Mesendoderm (in vitro differentiated cells): ENCODE data around the gene SLC37A3.
"Not testable (repeated sequence)": the region's sequence is repeated elsewhere in the genome, so short reads cannot be mapped to it uniquely, and the experiment has no call there.

ENCODE experiments used
- DNase-seq: peaks from one replicate; pipeline ENCODE4 v3.0.0; 2013
- H2AK5ac ChIP-seq: 2 replicates; pipeline ENCODE4 v1.6.1; 2013; ENCODE audit warnings: low read length, inconsistent platforms
- H2BK120ac ChIP-seq: 2 replicates; pipeline ENCODE4 v1.6.1; 2013; ENCODE audit warnings: low read depth, mild to moderate bottlenecking, low read length, moderate library complexity, mixed read lengths
- H2BK15ac ChIP-seq: replicated peaks from 2 replicates; pipeline ENCODE4 v1.6.1; 2013; ENCODE audit warnings: low read depth, mild to moderate bottlenecking, moderate library complexity
- H2BK5ac ChIP-seq: 2 replicates; pipeline ENCODE4 v1.6.1; 2013; ENCODE audit warnings: low read length, inconsistent platforms
- H3K18ac ChIP-seq: 2 replicates; pipeline ENCODE4 v1.6.1; 2013; ENCODE audit warnings: mild to moderate bottlenecking, low read length, mixed read lengths
- H3K23ac ChIP-seq: one replicate; pipeline ENCODE4 v1.6.1; 2013; ENCODE audit warnings: low read length
- H3K27ac ChIP-seq: 2 replicates; pipeline ENCODE4 v1.5.1; 2013; ENCODE audit warnings: low read depth, mild to moderate bottlenecking, inconsistent platforms, low read length, moderate library complexity
- H3K27me3 ChIP-seq: 2 replicates; pipeline ENCODE4 v1.6.1; 2013; ENCODE audit warnings: low read length, control low read depth, mild to moderate bottlenecking, inconsistent platforms; ENCODE audit not compliant: insufficient read depth, poor library complexity
- H3K36me3 ChIP-seq: 2 replicates; pipeline ENCODE4 v1.6.1; 2013; ENCODE audit warnings: low read length, inconsistent platforms; ENCODE audit not compliant: control insufficient read depth, insufficient read depth
- H3K4ac ChIP-seq: one replicate; pipeline ENCODE4 v1.6.1; 2013; ENCODE audit warnings: low read depth, mild to moderate bottlenecking, low read length, moderate library complexity
- H3K4me1 ChIP-seq: 2 replicates; pipeline ENCODE4 v1.6.1; 2013; ENCODE audit warnings: low read depth, low read length, inconsistent platforms; ENCODE audit not compliant: control insufficient read depth
- H3K4me2 ChIP-seq: 2 replicates; pipeline ENCODE4 v1.6.1; 2013; ENCODE audit warnings: low read length
- H3K4me3 ChIP-seq: 2 replicates; pipeline ENCODE4 v1.5.1; 2013; ENCODE audit warnings: mild to moderate bottlenecking, low read length
- H3K56ac ChIP-seq: one replicate; pipeline ENCODE4 v1.6.1; 2013; ENCODE audit warnings: low read length
- H3K79me1 ChIP-seq: 2 replicates; pipeline ENCODE4 v1.6.1; 2013; ENCODE audit warnings: low read length, inconsistent platforms
- H3K79me2 ChIP-seq: 2 replicates; pipeline ENCODE4 v1.6.1; 2013; ENCODE audit warnings: mild to moderate bottlenecking, low read length; ENCODE audit not compliant: control insufficient read depth, insufficient read depth
- H3K9ac ChIP-seq: 2 replicates; pipeline ENCODE4 v1.6.1; 2013; ENCODE audit warnings: low read length, inconsistent platforms
- H4K5ac ChIP-seq: one replicate; pipeline ENCODE4 v1.6.1; 2013; ENCODE audit warnings: low read length
- H4K8ac ChIP-seq: one replicate; pipeline ENCODE4 v1.6.1; 2013; ENCODE audit warnings: low read depth, mild to moderate bottlenecking, control low read depth, low read length, moderate library complexity
- WGBS: extraction: QIAGEN DNeasy Blood & Tissue Kit; methylation state at CpG from one replicate; pipeline ENCODE4 v1.1.7; 2013; ENCODE audit warnings: low lambda C conversion rate, missing lambda C conversion rate; ENCODE audit not compliant: insufficient coverage; ENCODE audit errors: extremely low coverage; 5-methylcytosine and 5-hydroxymethylcytosine counted together

The SLC37A3 gene

DNA sequence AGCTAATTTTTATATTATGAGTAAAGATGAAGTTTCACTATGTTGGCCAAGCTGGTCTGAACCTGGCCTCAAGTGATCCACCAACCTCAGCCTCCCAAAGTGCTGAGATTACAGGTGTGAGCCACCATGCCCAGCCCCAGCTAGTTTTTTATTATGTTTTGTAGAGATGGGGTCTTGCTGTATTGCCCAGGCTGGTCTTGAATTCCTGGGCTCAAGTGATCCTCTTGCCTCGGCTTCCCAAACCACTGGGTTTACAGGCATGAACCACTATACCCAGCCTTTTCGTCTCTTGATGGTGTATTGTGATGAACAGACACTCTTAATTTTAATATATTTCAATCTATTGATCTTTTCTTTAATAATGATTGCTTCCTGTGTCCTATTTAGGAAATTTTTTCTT is 23.2 kb upstream of the SLC37A3 start:
- H3K27me3 ChIP-seq, result no peaks in the 10 kb centered on the region
- H3K56ac ChIP-seq, result no peak overlapping the region
- no peak overlapping the region for H2AK5ac ChIP-seq
- H3K27ac ChIP-seq, result no peak overlapping the region
- no peak overlapping the region for H3K4ac ChIP-seq
- no peak for DNase-seq
- no peak overlapping the region for H2BK15ac ChIP-seq
- no peak overlapping the region for H3K18ac ChIP-seq
- H3K9ac ChIP-seq, result no peak overlapping the region
- no peak overlapping the region for H4K8ac ChIP-seq
- no peaks in the 10 kb centered on the region for H3K4me1 ChIP-seq
- no peak overlapping the region for H2BK5ac ChIP-seq
- H3K4me3 ChIP-seq, result no peak overlapping the region
- no peak overlapping the region for H2BK120ac ChIP-seq
- H3K79me1 ChIP-seq, result no peaks in the 10 kb centered on the region
- WGBS, result no CpG with 5 or more reads among the region's 2 CpGs
- H3K79me2 ChIP-seq, result no peaks in the 10 kb centered on the region
- no peak overlapping the region for H4K5ac ChIP-seq
- H3K36me3 ChIP-seq, result no peaks in the 10 kb centered on the region
- H3K4me2 ChIP-seq, result no peak overlapping the region
- H3K23ac ChIP-seq, result no peak overlapping the region

DNA sequence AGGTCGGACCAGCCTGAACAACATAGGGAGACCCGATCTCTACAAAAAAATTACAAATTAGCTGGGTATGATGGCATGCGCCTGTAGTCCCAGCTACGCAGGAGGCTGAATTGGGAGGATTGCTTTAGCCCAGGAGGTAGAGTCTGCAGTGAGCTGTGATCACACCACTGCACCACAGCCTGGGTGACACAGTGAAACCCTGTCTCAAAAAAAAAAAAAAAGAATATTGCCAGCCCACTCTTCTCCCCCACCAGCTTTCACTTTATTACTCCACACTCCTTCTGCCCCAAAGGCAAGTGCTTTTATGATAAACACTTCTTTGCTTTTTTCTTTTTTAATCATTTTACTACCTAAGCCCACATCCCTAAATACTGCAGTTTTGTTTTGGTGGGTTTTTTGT is 20.3 kb upstream of the SLC37A3 start:
- H3K9ac ChIP-seq, result no peak overlapping the region
- H3K4me2 ChIP-seq, result no peak overlapping the region
- no peak for DNase-seq
- no peak overlapping the region for H2AK5ac ChIP-seq
- H3K4me1 ChIP-seq, result no peaks in the 10 kb centered on the region
- H3K27ac ChIP-seq, result no peak overlapping the region
- no peaks in the 10 kb centered on the region for H3K79me1 ChIP-seq
- H2BK15ac ChIP-seq, result no peak overlapping the region
- no peaks in the 10 kb centered on the region for H3K27me3 ChIP-seq
- H2BK5ac ChIP-seq, result no peak overlapping the region
- no peak overlapping the region for H3K4me3 ChIP-seq
- H4K5ac ChIP-seq, result no peak overlapping the region
- H3K23ac ChIP-seq, result no peak overlapping the region
- H4K8ac ChIP-seq, result no peak overlapping the region
- no CpG with 5 or more reads among the region's 4 CpGs for WGBS
- H2BK120ac ChIP-seq, result no peak overlapping the region
- no peak overlapping the region for H3K56ac ChIP-seq
- no peaks in the 10 kb centered on the region for H3K36me3 ChIP-seq
- H3K4ac ChIP-seq, result no peak overlapping the region
- no peak overlapping the region for H3K18ac ChIP-seq
- H3K79me2 ChIP-seq, result no peaks in the 10 kb centered on the region

DNA sequence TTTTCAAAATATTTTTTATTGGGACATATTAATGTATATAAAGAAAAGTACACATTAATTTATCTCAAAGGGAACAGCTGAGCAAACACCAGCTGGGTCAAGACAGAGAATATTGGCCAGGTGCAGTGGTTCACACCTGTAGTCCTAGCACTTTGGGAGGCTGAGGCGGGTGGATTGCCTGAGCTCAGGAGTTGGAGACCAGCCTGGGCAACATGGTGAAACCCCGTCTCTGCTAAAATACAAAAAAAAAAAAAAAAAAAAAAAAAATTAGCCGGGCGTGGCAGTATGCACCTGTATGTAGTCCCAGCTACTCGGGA is 19.8 kb upstream of the SLC37A3 start:
- H3K27ac ChIP-seq, H4K8ac ChIP-seq, H3K18ac ChIP-seq, H3K4ac ChIP-seq, H3K4me3 ChIP-seq, H3K4me2 ChIP-seq, H3K23ac ChIP-seq, H3K79me1 ChIP-seq, H2AK5ac ChIP-seq, H3K9ac ChIP-seq, H3K27me3 ChIP-seq, H3K79me2 ChIP-seq, H3K56ac ChIP-seq, H3K36me3 ChIP-seq, H2BK15ac ChIP-seq, H2BK5ac ChIP-seq, H2BK120ac ChIP-seq, DNase-seq, H3K4me1 ChIP-seq, H4K5ac ChIP-seq: not testable (repeated sequence)
- WGBS, result no CpG with 5 or more reads among the region's 5 CpGs

DNA sequence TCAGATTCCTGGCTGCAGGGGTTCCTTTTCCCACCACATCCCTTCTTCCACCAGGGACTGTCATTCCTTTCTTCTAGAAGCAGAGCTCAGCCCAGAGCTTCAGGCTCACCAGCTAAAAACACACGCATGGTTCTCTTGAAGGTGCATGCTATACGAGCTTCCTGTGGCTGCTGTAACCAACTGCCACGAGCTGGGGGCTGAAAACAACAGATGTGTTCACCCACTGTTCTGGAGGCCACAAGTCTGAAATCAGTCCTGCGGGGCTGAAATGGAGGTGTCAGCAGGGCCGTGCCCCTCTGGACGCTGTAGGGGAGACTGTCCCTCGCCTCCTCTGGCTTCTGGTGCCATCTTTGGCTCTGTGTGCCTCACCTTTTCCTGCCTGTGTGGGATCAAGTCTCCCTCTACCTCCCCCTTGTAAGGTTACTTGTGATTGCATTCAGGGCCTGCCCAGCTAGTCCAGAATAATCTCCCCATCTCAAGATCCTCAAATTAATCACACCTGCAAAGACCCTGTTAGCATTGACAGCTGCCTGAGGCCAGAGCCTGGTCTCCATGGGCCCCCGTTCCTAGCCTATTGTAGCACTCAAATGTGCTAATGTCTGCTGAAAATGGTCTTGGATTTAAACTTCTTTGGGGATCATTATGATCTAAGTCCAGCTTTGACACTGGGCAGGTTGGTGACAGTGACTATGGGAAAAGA is 19.3 kb upstream of the SLC37A3 start:
- Histone ChIP-seq H3K56ac (no peak overlapping the region), H3K4ac (no peak overlapping the region), H3K18ac (no peak overlapping the region), H4K8ac (no peak overlapping the region), H3K4me1 (no peaks in the 10 kb centered on the region), H3K36me3 (no peaks in the 10 kb centered on the region), H3K4me2 (no peak overlapping the region), H3K79me2 (no peaks in the 10 kb centered on the region), H2BK120ac (no peak overlapping the region), H3K27me3 (no peaks in the 10 kb centered on the region), H3K9ac (no peak overlapping the region), H3K79me1 (no peaks in the 10 kb centered on the region), H4K5ac (no peak overlapping the region), H3K27ac (no peak overlapping the region), H2BK5ac (no peak overlapping the region), H2BK15ac (no peak overlapping the region), H3K4me3 (no peak overlapping the region), H3K23ac (no peak overlapping the region), H2AK5ac (no peak overlapping the region)
- DNase-seq, result no peak
- WGBS, result no CpG with 5 or more reads among the region's 8 CpGs

DNA sequence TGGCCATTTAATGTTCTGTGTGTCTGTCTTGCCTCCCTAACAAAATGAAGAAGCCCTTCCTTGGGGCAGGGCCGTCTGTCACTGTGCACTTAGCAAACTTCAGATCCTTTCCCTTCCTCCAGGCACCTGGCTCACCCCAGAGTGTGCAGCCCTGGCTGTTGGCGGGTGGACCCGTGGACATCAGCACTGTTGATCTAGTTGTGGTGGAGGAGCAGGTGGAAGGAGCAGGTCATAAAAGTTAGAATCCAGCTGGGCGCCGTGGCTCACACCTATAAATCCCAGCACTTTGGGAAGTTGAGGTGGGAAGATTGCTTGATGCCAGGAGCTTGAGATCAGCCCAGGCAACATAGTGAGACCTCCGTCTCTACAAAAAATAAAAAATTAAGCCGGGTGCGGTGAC is 18.2 kb upstream of the SLC37A3 start:
- Histone ChIP-seq H3K79me2 (no peaks in the 10 kb centered on the region), H3K4ac (no peak overlapping the region), H3K4me3 (no peak overlapping the region), H3K79me1 (no peaks in the 10 kb centered on the region), H3K4me1 (no peaks in the 10 kb centered on the region), H3K36me3 (no peaks in the 10 kb centered on the region), H3K56ac (no peak overlapping the region), H2AK5ac (no peak overlapping the region), H3K27me3 (no peaks in the 10 kb centered on the region), H4K5ac (no peak overlapping the region), H3K4me2 (no peak overlapping the region), H4K8ac (no peak overlapping the region), H2BK120ac (no peak overlapping the region), H2BK5ac (no peak overlapping the region), H3K23ac (no peak overlapping the region), H2BK15ac (no peak overlapping the region), H3K27ac (no peak overlapping the region), H3K9ac (no peak overlapping the region), H3K18ac (no peak overlapping the region)
- no CpG with 5 or more reads among the region's 8 CpGs for WGBS
- DNase-seq, result no peak

DNA sequence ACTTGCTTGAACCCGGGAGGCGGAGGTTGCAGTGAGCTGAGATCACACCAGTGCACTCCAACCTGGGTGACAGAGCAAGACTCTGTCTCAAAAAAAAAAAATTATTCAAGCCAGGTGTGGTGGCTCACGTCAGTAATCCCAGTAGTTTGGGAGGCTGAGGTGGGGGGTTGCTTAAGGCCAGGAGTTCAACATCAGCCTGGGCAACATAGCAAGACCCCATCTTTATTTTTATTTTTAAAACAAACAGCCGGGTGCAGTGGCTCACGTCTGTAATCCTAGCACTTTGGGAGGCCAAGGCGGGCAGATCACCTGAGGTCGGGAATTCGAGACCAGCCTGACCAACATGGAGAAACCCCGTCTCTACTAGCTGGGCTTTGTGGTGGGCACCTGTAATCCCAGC is 17.5 kb upstream of the SLC37A3 start:
- not testable (repeated sequence) for H4K8ac ChIP-seq, H3K4me3 ChIP-seq, H4K5ac ChIP-seq, H3K79me1 ChIP-seq, H3K23ac ChIP-seq, H2BK5ac ChIP-seq, H3K9ac ChIP-seq, H3K4ac ChIP-seq, H3K56ac ChIP-seq, H3K27ac ChIP-seq, H3K18ac ChIP-seq, H3K4me1 ChIP-seq, H3K36me3 ChIP-seq, DNase-seq, H2AK5ac ChIP-seq, H3K4me2 ChIP-seq, H3K27me3 ChIP-seq, H3K79me2 ChIP-seq, H2BK15ac ChIP-seq, H2BK120ac ChIP-seq
- no CpG with 5 or more reads among the region's 9 CpGs for WGBS
